H9 (cell line): ENCODE measurements around the gene LTA4H. TPM values are rescaled to one million over a fixed set of nuclear protein-coding genes. Genes with fewer than 3 reads are reported as not detected.

ENCODE experiments used
- DNase-seq: peaks from one replicate; pipeline ENCODE4 v3.0.0-alpha.2; 2017
- H2AFZ ChIP-seq: one replicate; pipeline ENCODE4 v1.6.1; 2013; ENCODE audit warnings: mild to moderate bottlenecking, low read length, control low read depth, moderate library complexity
- H2AK5ac ChIP-seq: 2 replicates; pipeline ENCODE4 v1.6.1; 2013; ENCODE audit warnings: low read length, control low read depth, mixed read lengths; ENCODE audit not compliant: insufficient read length
- H2BK120ac ChIP-seq: one replicate; pipeline ENCODE4 v1.6.1; 2013; ENCODE audit warnings: low read depth, mild to moderate bottlenecking, low read length, control low read depth, inconsistent platforms; ENCODE audit not compliant: poor library complexity, severe bottlenecking
- H2BK12ac ChIP-seq: 2 replicates; pipeline ENCODE4 v1.6.1; 2013; ENCODE audit warnings: low read length, control low read depth, mixed read lengths, low read depth; ENCODE audit not compliant: insufficient read length
- H2BK15ac ChIP-seq: 2 replicates; pipeline ENCODE4 v1.6.1; 2013; ENCODE audit warnings: low read depth, low read length, control low read depth
- H2BK20ac ChIP-seq: one replicate; pipeline ENCODE4 v1.6.1; 2013; ENCODE audit warnings: low read depth, mild to moderate bottlenecking, low read length, control low read depth, inconsistent platforms; ENCODE audit not compliant: poor library complexity, severe bottlenecking
- H2BK5ac ChIP-seq: 2 replicates; pipeline ENCODE4 v1.6.1; 2013; ENCODE audit warnings: low read length, control low read depth, mixed read lengths; ENCODE audit not compliant: insufficient read length
- H3K14ac ChIP-seq: 2 replicates; pipeline ENCODE4 v1.6.1; 2013; ENCODE audit warnings: low read length, control low read depth; ENCODE audit not compliant: insufficient read depth
- H3K18ac ChIP-seq: 2 replicates; pipeline ENCODE4 v1.6.1; 2013; ENCODE audit warnings: low read depth, mild to moderate bottlenecking, mixed read lengths, low read length, control low read depth; ENCODE audit not compliant: insufficient read length
- H3K23ac ChIP-seq: 2 replicates; pipeline ENCODE4 v1.6.1; 2013; ENCODE audit warnings: low read length, control low read depth, mixed read lengths, low read depth; ENCODE audit not compliant: insufficient read length
- H3K23me2 ChIP-seq: 2 replicates; pipeline ENCODE4 v1.6.1; 2013; ENCODE audit warnings: low read depth, mild to moderate bottlenecking, mixed read lengths, low read length, control low read depth; ENCODE audit not compliant: insufficient read length, poor library complexity, severe bottlenecking
- H3K27ac ChIP-seq: 2 replicates; pipeline ENCODE4 v1.5.1; 2013; ENCODE audit warnings: low read length, control low read depth, mixed read lengths, low read depth; ENCODE audit not compliant: insufficient read length
- H3K27me3 ChIP-seq: 2 replicates; pipeline ENCODE4 v1.6.1; 2013; ENCODE audit warnings: low read length, control low read depth, inconsistent platforms; ENCODE audit not compliant: insufficient read depth
- H3K4ac ChIP-seq: 2 replicates; pipeline ENCODE4 v1.6.1; 2013; ENCODE audit warnings: low read depth, mild to moderate bottlenecking, control low read depth, inconsistent platforms, low read length, moderate library complexity
- H3K4me1 ChIP-seq: 2 replicates; pipeline ENCODE4 v1.6.1; 2013; ENCODE audit warnings: low read length, control low read depth, inconsistent platforms; ENCODE audit not compliant: insufficient read depth
- H3K4me2 ChIP-seq: 2 replicates; pipeline ENCODE4 v1.6.1; 2013; ENCODE audit warnings: low read length, control low read depth, mixed read lengths; ENCODE audit not compliant: insufficient read length, insufficient read depth
- H3K56ac ChIP-seq: 2 replicates; pipeline ENCODE4 v1.6.1; 2013; ENCODE audit warnings: low read depth, mild to moderate bottlenecking, mixed read lengths, low read length, control low read depth; ENCODE audit not compliant: insufficient read length
- H3K79me1 ChIP-seq: 2 replicates; pipeline ENCODE4 v1.6.1; 2013; ENCODE audit warnings: low read depth, mild to moderate bottlenecking, moderate library complexity, low read length, control low read depth, inconsistent platforms; ENCODE audit not compliant: insufficient read depth, poor library complexity, severe bottlenecking
- H3K79me2 ChIP-seq: 2 replicates; pipeline ENCODE4 v1.6.1; 2013; ENCODE audit warnings: low read length, control low read depth, inconsistent platforms; ENCODE audit not compliant: insufficient read depth
- H3K9ac ChIP-seq: 2 replicates; pipeline ENCODE4 v1.6.1; 2013; ENCODE audit warnings: low read length, control low read depth, mixed read lengths; ENCODE audit not compliant: insufficient read length; ENCODE audit errors: extremely low read depth
- H3K9me3 ChIP-seq: one replicate; pipeline ENCODE4 v1.6.1; 2013; ENCODE audit warnings: low read depth, low read length, inconsistent platforms; ENCODE audit not compliant: control insufficient read depth
- H3T11ph ChIP-seq: one replicate; pipeline ENCODE4 v1.6.1; 2013; ENCODE audit warnings: mild to moderate bottlenecking, low read length, control low read depth, inconsistent platforms
- H4K20me1 ChIP-seq: one replicate; pipeline ENCODE4 v1.6.1; 2013; ENCODE audit not compliant: control insufficient read depth, insufficient read length, insufficient read depth
- H4K5ac ChIP-seq: 2 replicates; pipeline ENCODE4 v1.6.1; 2013; ENCODE audit warnings: low read depth, mild to moderate bottlenecking, mixed read lengths, low read length, control low read depth; ENCODE audit not compliant: insufficient read length
- H4K8ac ChIP-seq: replicated peaks from 2 replicates; pipeline ENCODE4 v1.6.1; 2013; ENCODE audit warnings: low read length, control low read depth, mixed read lengths, low read depth; ENCODE audit not compliant: insufficient read length
- H4K91ac ChIP-seq: 2 replicates; pipeline ENCODE4 v1.6.1; 2013; ENCODE audit warnings: low read depth, mild to moderate bottlenecking, moderate library complexity, mixed read lengths, low read length, control low read depth; ENCODE audit not compliant: insufficient read length
- H3K27ac Mint-ChIP-seq, 3 experiments: 2 replicates in 2 of 3; 3 replicates in 1 of 3; pipeline ENCODE4 v1.8.0; 2020 to 2021; ENCODE audit warnings: mixed read lengths in 3 of 3, mild to moderate bottlenecking in 1 of 3, moderate library complexity in 1 of 3
- H3K27me3 Mint-ChIP-seq: 2 replicates; pipeline ENCODE4 v1.8.0; 2021; ENCODE audit warnings: low read depth, mild to moderate bottlenecking, moderate library complexity, mixed read lengths
- H3K36me3 Mint-ChIP-seq, 3 experiments: 2 replicates in 2 of 3; 3 replicates in 1 of 3; pipeline ENCODE4 v1.8.0; 2020 to 2021; ENCODE audit warnings: low read depth in 3 of 3, mixed read lengths in 3 of 3; ENCODE audit not compliant: insufficient read depth in 1 of 3
- H3K4me1 Mint-ChIP-seq, 2 experiments: 2 replicates each; pipeline ENCODE4 v1.8.0; 2020; ENCODE audit warnings: mixed read lengths in 2 of 2
- H3K4me3 Mint-ChIP-seq, 2 experiments: 2 replicates in 1 of 2; 3 replicates in 1 of 2; pipeline ENCODE4 v1.8.0; 2020 to 2021; ENCODE audit warnings: mild to moderate bottlenecking in 2 of 2, mixed read lengths in 2 of 2, moderate library complexity in 1 of 2
- H3K9me3 Mint-ChIP-seq, 2 experiments: 2 replicates in 1 of 2; 3 replicates in 1 of 2; pipeline ENCODE4 v1.8.0; 2020; ENCODE audit warnings: mild to moderate bottlenecking in 2 of 2, mixed read lengths in 2 of 2, moderate library complexity in 1 of 2
- CTCF ChIP-seq: fragments of 200-600 bp; sonication (generic); conservative IDR thresholded peaks from 3 replicates; pipeline ENCODE4 v1.8.0; 2021; ENCODE audit warnings: antibody characterized with exemption, mild to moderate bottlenecking
- WGBS: extraction: QIAGEN DNeasy Blood & Tissue Kit; methylation state at CpG from one replicate; pipeline ENCODE4 v1.1.7; 2013; ENCODE audit warnings: missing lambda C conversion rate, low lambda C conversion rate, mixed read lengths; ENCODE audit not compliant: insufficient read length; ENCODE audit errors: extremely low coverage; 5-methylcytosine and 5-hydroxymethylcytosine counted together
- total RNA-seq: library from RNA; stranded (reverse); gene quantifications from 2 replicates; pipeline ENCODE4 v1.2.1, GENCODE V29; 2021

LTA4H gene
- total RNA-seq, 1 experiment from 2014 or later = 144 TPM

- H4K5ac ChIP-seq = no peak overlapping the region
- no peak overlapping the region for H4K91ac ChIP-seq
- Mint-ChIP-seq H3K27ac (no peak overlapping the region), H3K4me3 (no peak overlapping the region), H3K27me3 (no peaks in the 10 kb centered on the region), H3K9me3 (peaks cover 7 to 15% of the 10 kb centered on the region in 2 experiments), H3K36me3 (no peaks in the 10 kb centered on the region; a peak in 4 of 7 replicates), H3K4me1 (no peaks in the 10 kb centered on the region)
- no CpG with 5 or more reads among the region's 5 CpGs for WGBS
- peaks cover 4% of the 10 kb centered on the region for H3K9me3 ChIP-seq
- no peaks in the 10 kb centered on the region for H3K79me2 ChIP-seq
- no peak overlapping the region for H2BK120ac ChIP-seq
- no peak overlapping the region for H3K4me2 ChIP-seq
- H3K14ac ChIP-seq = no peak overlapping the region
- H2BK15ac ChIP-seq = no peak overlapping the region
- H2AK5ac ChIP-seq = no peak overlapping the region
- H4K20me1 ChIP-seq = no peaks in the 10 kb centered on the region
- H3K27me3 ChIP-seq = no peaks in the 10 kb centered on the region
- no peak overlapping the region for H2BK12ac ChIP-seq
- no peak overlapping the region for H3K56ac ChIP-seq
- H3K4me1 ChIP-seq = no peaks in the 10 kb centered on the region
- H3K23ac ChIP-seq = no peak overlapping the region
- no peak for DNase-seq
- H2AFZ ChIP-seq = no peak overlapping the region
- H2BK5ac ChIP-seq = no peak overlapping the region
- H3K79me1 ChIP-seq = no peaks in the 10 kb centered on the region
- H3K9ac ChIP-seq = no peak overlapping the region
- H2BK20ac ChIP-seq = no peak overlapping the region
- H3K23me2 ChIP-seq = no peaks in the 10 kb centered on the region
- no peak overlapping the region for H3K27ac ChIP-seq
- H3K4ac ChIP-seq = no peak overlapping the region
- no peak overlapping the region for H3K18ac ChIP-seq
- H3T11ph ChIP-seq = no peak overlapping the region
- no peak for TF ChIP-seq CTCF
- H4K8ac ChIP-seq = no peak overlapping the region
Observed at GRCh38 chr12:96053476-96054243, 18.3 kb upstream of the LTA4H start.
